ENCODE measurements around the gene PAM.

GRCh38 chr5:102809033-102809432, 53.9 kb downstream of the PAM start:
- TF ChIP-seq CTCF (IDR thresholded peaks at IDR 0.05): no peak
- TF ChIP-seq POLR2A (IDR thresholded peaks at IDR 0.05): no peak

Measured in heart left ventricle (tissue), 13 donors.